ENCODE results near the gene TMEM63B. TPM values are rescaled to one million over a fixed set of nuclear protein-coding genes. Genes with fewer than 3 reads are reported as not detected.

TMEM63B gene
- total and polyA plus RNA-seq, 9 of the 15 experiments (the other 6 are each of a cell fraction or from before 2014, with no cell fraction given): 0.14 to 39.4 (median 14.4) TPM

GRCh38 chr6:44151348-44152108 lies 24.2 kb downstream of the TMEM63B start (continued):
- TF ChIP-seq CBX5 (IDR thresholded peaks at IDR 0.05; ENCODE audit: borderline replicate concordance, low read depth) (no peak), TSHZ1 (CRISPR knock-in tag; IDR thresholded peaks at IDR 0.05) (no peak), GTF2A2 (tag; IDR thresholded peaks at IDR 0.05) (no peak), NFRKB (IDR thresholded peaks at IDR 0.05; ENCODE audit: low read depth) (no peak), ZNF511 (CRISPR knock-in tag; IDR thresholded peaks at IDR 0.05) (peak; percentile 73; the same call in 1 of the 2 replicates), SIRT6 (IDR thresholded peaks at IDR 0.05; ENCODE audit: low read depth, low read length) (no peak), THAP12 (CRISPR knock-in tag; IDR thresholded peaks at IDR 0.05) (no peak), AFF1 (IDR thresholded peaks at IDR 0.05; ENCODE audit: low read depth in 1 of 2, partially characterized antibody in 2 of 2) (no peak), ZBTB17 (CRISPR knock-in tag; IDR thresholded peaks at IDR 0.05) (no peak), MCM5 (IDR thresholded peaks at IDR 0.05; ENCODE audit: low read depth) (no peak), HSF4 (CRISPR knock-in tag; IDR thresholded peaks at IDR 0.05; ENCODE audit: borderline replicate concordance) (no peak), GATAD2B (IDR thresholded peaks at IDR 0.05; ENCODE audit: borderline replicate concordance) (no peak; the same call in 1 of the 2 replicates), ZNF174 (CRISPR knock-in tag; IDR thresholded peaks at IDR 0.05) (no peak), TCFL5 (CRISPR knock-in tag; conservative IDR thresholded peaks at IDR 0.05) (no peak)
